Measurements from ENCODE around the gene HRCT1.
A peak's percentile ranks its signal among the peaks of the same experiment; 100 is the strongest.

Gene HRCT1

GRCh38 chr9:35935755-35936509 is 29.9 kb downstream of the HRCT1 start:
- TF ChIP-seq EZH2phosphoT487 (IDR thresholded peaks at IDR 0.05; ENCODE audit: borderline replicate concordance) (no peak), CTCF (conservative IDR thresholded peaks at IDR 0.05; ENCODE audit: low read length) (no peak)
- peak overlapping the region; percentile 7; the same call in 1 of the 2 replicates for H2AFZ ChIP-seq (ENCODE audit: low read length)

GRCh38 chr9:35937227-35937626 is 31.2 kb downstream of the HRCT1 start:
- H3K9ac ChIP-seq (ENCODE audit: low read depth, low read length, poor library complexity, severe bottlenecking), result no peak overlapping the region
- no peak overlapping the region for H2AFZ ChIP-seq (ENCODE audit: low read length)
- no peaks in the 10 kb centered on the region for H3K36me3 ChIP-seq (ENCODE audit: insufficient read depth, low read length)
- no peaks in the 10 kb centered on the region for H3K79me2 ChIP-seq (ENCODE audit: insufficient read depth, low read length)
- H3K9me3 ChIP-seq (ENCODE audit: insufficient read depth, low read depth, low read length), result no peaks in the 10 kb centered on the region
- H4K20me1 ChIP-seq (ENCODE audit: insufficient read depth, low read length, poor library complexity, severe bottlenecking), result no peaks in the 10 kb centered on the region
- no peak overlapping the region for H3K4me2 ChIP-seq (ENCODE audit: low read depth, low read length, poor library complexity, severe bottlenecking)
- H3K9me2 ChIP-seq (replicated peaks; ENCODE audit: low read depth, low read length), result no peaks in the 10 kb centered on the region
- peaks cover 53% of the 10 kb centered on the region for H3K4me1 ChIP-seq (ENCODE audit: insufficient read depth, low read length, poor library complexity, severe bottlenecking)
- no peaks in the 10 kb centered on the region for H3K27me3 ChIP-seq (ENCODE audit: insufficient read depth, low read length, poor library complexity, severe bottlenecking)
- TF ChIP-seq CTCF (conservative IDR thresholded peaks at IDR 0.05; ENCODE audit: low read length) (no peak), EZH2phosphoT487 (IDR thresholded peaks at IDR 0.05; ENCODE audit: borderline replicate concordance) (no peak)
- 0 out of 2 replicates have a peak, but pooled peaks cover 3% of the 10 kb centered on the region for H3F3A ChIP-seq (ENCODE audit: low read depth)
- H3K4me3 ChIP-seq (ENCODE audit: low read length, poor library complexity, severe bottlenecking), result no peak overlapping the region

More at GRCh38 chr9:35935755-35936509, 29.9 kb downstream of the HRCT1 start:
- no peak overlapping the region for H3K9ac ChIP-seq (ENCODE audit: low read depth, low read length, poor library complexity, severe bottlenecking)
- H3K4me2 ChIP-seq (ENCODE audit: low read depth, low read length, poor library complexity, severe bottlenecking), result no peak overlapping the region
- 0 out of 2 replicates have a peak, but pooled peaks cover 2% of the 10 kb centered on the region for H3F3A ChIP-seq (ENCODE audit: low read depth)
- peaks cover 42% of the 10 kb centered on the region for H3K4me1 ChIP-seq (ENCODE audit: insufficient read depth, low read length, poor library complexity, severe bottlenecking)
- H3K27me3 ChIP-seq (ENCODE audit: insufficient read depth, low read length, poor library complexity, severe bottlenecking), result no peaks in the 10 kb centered on the region
- no peaks in the 10 kb centered on the region for H3K36me3 ChIP-seq (ENCODE audit: insufficient read depth, low read length)
- no peaks in the 10 kb centered on the region for H3K79me2 ChIP-seq (ENCODE audit: insufficient read depth, low read length)
- no peak overlapping the region for H3K4me3 ChIP-seq (ENCODE audit: low read length, poor library complexity, severe bottlenecking)
- no peaks in the 10 kb centered on the region for H3K9me2 ChIP-seq (replicated peaks; ENCODE audit: low read depth, low read length)
- no peaks in the 10 kb centered on the region for H3K9me3 ChIP-seq (ENCODE audit: insufficient read depth, low read depth, low read length)
- H4K20me1 ChIP-seq (ENCODE audit: insufficient read depth, low read length, poor library complexity, severe bottlenecking), result no peaks in the 10 kb centered on the region

- no peak overlapping the region for H3K4me3 ChIP-seq (ENCODE audit: low read length, poor library complexity, severe bottlenecking)
- H2AFZ ChIP-seq (ENCODE audit: low read length), result peak overlapping the region; percentile 13
- H3K36me3 ChIP-seq (ENCODE audit: insufficient read depth, low read length), result no peaks in the 10 kb centered on the region
- no peaks in the 10 kb centered on the region for H3K9me2 ChIP-seq (replicated peaks; ENCODE audit: low read depth, low read length)
- no peaks in the 10 kb centered on the region for H3K79me2 ChIP-seq (ENCODE audit: insufficient read depth, low read length)
- TF ChIP-seq CTCF (conservative IDR thresholded peaks at IDR 0.05; ENCODE audit: low read length) (no peak), EZH2phosphoT487 (IDR thresholded peaks at IDR 0.05; ENCODE audit: borderline replicate concordance) (no peak)
- H3K4me2 ChIP-seq (ENCODE audit: low read depth, low read length, poor library complexity, severe bottlenecking), result peak overlapping the region; percentile 74
- H3K27me3 ChIP-seq (ENCODE audit: insufficient read depth, low read length, poor library complexity, severe bottlenecking), result no peaks in the 10 kb centered on the region
- peak overlapping the region; percentile 50 for H3K9ac ChIP-seq (ENCODE audit: low read depth, low read length, poor library complexity, severe bottlenecking)
- H3F3A ChIP-seq (ENCODE audit: low read depth), result 0 out of 2 replicates have a peak, but pooled peaks cover 3% of the 10 kb centered on the region
- H3K4me1 ChIP-seq (ENCODE audit: insufficient read depth, low read length, poor library complexity, severe bottlenecking), result peaks cover 56% of the 10 kb centered on the region
- H4K20me1 ChIP-seq (ENCODE audit: insufficient read depth, low read length, poor library complexity, severe bottlenecking), result no peaks in the 10 kb centered on the region
- H3K9me3 ChIP-seq (ENCODE audit: insufficient read depth, low read depth, low read length), result no peaks in the 10 kb centered on the region
Measured at GRCh38 chr9:35938474-35939356, 32.7 kb downstream of the HRCT1 start.
